HepG2 (cell line): Measurements from ENCODE around the gene ADAM10. TPM values are rescaled to one million over a fixed set of nuclear protein-coding genes. Genes with fewer than 3 reads are reported as not detected.

Experiments
- HHEX ChIP-seq: IDR thresholded peaks from 2 replicates; pipeline ENCODE4 v1.6.1; 2016; ENCODE audit warnings: control low read depth
- NFATC3 ChIP-seq: sonication (generic); formaldehyde crosslinking; IDR thresholded peaks from 2 replicates; pipeline ENCODE4 v1.5.1; 2020; ENCODE audit warnings: mild to moderate bottlenecking, missing genetic modification reagents
- ZNF317 ChIP-seq: sonication (generic); formaldehyde crosslinking; IDR thresholded peaks from 2 replicates; pipeline ENCODE4 v1.5.0; 2020; ENCODE audit warnings: mild to moderate bottlenecking, missing genetic modification reagents
- polyA plus RNA-seq, 8 experiments: library from polyadenylated mRNA; depleted of rRNA in 3 of 8; stranded (reverse) in 7 of 8; unstranded in 1 of 8; fragments of >200 nt; fragmentation: Illumina TruSeq in 4 of 8; extraction: Trizol in 4 of 8; gene quantifications; 2 replicates each; pipeline versions ENCODE4 v1.2.1 to v1.2.3, GENCODE V29; 2011 to 2016; ENCODE audit warnings: low read depth in 4 of 8, missing spikeins in 1 of 8, mixed read lengths in 1 of 8; ENCODE audit not compliant: insufficient read depth in 1 of 8
- total RNA-seq, 5 experiments: library from RNA; depleted of rRNA; stranded (reverse); fragments of >200 nt; fragmentation: Illumina TruSeq; extraction: Trizol; gene quantifications; 2 replicates each; pipeline ENCODE4 v1.2.3, GENCODE V29; 2016; ENCODE audit warnings: low read depth in 1 of 5
- TF ChIP-seq, protein P1 (sequence below): sonication (generic); formaldehyde crosslinking; IDR thresholded peaks from 2 replicates; pipeline ENCODE4 v1.4.0; 2020; ENCODE audit warnings: missing genetic modification reagents
- TF ChIP-seq, protein P2 (sequence below): sonication (generic); formaldehyde crosslinking; IDR thresholded peaks from 2 replicates; pipeline ENCODE4 v1.9.0; 2021; ENCODE audit warnings: mild to moderate bottlenecking, missing genetic modification reagents

Gene ADAM10
- total and polyA plus RNA-seq, 2 of the 13 experiments (the other 11 are each of a cell fraction or from before 2014, with no cell fraction given), result 92.7 to 125 TPM

DNA sequence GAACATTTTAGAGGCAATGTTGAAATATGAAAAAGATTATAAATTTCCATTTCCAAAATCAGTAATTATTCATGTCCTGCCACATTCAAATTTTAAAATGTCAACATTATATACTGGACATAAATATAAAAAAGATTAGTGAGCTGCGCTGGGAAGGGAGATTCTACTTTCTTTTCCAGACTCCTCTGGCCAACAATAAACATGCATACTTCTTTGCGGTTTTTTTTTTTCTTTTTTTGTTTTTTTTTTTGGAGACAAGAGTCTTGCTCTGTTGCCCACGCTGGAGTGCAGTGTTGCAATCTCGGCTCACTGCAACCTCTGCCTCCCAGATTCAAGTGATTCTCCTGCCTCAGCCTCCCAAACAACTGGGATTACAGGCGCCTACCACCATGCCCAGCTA is 105.5 kb downstream of the ADAM10 start (continued):
- TF ChIP-seq, protein P1, sequence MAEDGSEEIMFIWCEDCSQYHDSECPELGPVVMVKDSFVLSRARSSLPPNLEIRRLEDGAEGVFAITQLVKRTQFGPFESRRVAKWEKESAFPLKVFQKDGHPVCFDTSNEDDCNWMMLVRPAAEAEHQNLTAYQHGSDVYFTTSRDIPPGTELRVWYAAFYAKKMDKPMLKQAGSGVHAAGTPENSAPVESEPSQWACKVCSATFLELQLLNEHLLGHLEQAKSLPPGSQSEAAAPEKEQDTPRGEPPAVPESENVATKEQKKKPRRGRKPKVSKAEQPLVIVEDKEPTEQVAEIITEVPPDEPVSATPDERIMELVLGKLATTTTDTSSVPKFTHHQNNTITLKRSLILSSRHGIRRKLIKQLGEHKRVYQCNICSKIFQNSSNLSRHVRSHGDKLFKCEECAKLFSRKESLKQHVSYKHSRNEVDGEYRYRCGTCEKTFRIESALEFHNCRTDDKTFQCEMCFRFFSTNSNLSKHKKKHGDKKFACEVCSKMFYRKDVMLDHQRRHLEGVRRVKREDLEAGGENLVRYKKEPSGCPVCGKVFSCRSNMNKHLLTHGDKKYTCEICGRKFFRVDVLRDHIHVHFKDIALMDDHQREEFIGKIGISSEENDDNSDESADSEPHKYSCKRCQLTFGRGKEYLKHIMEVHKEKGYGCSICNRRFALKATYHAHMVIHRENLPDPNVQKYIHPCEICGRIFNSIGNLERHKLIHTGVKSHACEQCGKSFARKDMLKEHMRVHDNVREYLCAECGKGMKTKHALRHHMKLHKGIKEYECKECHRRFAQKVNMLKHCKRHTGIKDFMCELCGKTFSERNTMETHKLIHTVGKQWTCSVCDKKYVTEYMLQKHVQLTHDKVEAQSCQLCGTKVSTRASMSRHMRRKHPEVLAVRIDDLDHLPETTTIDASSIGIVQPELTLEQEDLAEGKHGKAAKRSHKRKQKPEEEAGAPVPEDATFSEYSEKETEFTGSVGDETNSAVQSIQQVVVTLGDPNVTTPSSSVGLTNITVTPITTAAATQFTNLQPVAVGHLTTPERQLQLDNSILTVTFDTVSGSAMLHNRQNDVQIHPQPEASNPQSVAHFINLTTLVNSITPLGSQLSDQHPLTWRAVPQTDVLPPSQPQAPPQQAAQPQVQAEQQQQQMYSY (CRISPR knock-in tag), result no peak
- no peak for TF ChIP-seq HHEX (CRISPR knock-in tag)
- TF ChIP-seq, protein P2, sequence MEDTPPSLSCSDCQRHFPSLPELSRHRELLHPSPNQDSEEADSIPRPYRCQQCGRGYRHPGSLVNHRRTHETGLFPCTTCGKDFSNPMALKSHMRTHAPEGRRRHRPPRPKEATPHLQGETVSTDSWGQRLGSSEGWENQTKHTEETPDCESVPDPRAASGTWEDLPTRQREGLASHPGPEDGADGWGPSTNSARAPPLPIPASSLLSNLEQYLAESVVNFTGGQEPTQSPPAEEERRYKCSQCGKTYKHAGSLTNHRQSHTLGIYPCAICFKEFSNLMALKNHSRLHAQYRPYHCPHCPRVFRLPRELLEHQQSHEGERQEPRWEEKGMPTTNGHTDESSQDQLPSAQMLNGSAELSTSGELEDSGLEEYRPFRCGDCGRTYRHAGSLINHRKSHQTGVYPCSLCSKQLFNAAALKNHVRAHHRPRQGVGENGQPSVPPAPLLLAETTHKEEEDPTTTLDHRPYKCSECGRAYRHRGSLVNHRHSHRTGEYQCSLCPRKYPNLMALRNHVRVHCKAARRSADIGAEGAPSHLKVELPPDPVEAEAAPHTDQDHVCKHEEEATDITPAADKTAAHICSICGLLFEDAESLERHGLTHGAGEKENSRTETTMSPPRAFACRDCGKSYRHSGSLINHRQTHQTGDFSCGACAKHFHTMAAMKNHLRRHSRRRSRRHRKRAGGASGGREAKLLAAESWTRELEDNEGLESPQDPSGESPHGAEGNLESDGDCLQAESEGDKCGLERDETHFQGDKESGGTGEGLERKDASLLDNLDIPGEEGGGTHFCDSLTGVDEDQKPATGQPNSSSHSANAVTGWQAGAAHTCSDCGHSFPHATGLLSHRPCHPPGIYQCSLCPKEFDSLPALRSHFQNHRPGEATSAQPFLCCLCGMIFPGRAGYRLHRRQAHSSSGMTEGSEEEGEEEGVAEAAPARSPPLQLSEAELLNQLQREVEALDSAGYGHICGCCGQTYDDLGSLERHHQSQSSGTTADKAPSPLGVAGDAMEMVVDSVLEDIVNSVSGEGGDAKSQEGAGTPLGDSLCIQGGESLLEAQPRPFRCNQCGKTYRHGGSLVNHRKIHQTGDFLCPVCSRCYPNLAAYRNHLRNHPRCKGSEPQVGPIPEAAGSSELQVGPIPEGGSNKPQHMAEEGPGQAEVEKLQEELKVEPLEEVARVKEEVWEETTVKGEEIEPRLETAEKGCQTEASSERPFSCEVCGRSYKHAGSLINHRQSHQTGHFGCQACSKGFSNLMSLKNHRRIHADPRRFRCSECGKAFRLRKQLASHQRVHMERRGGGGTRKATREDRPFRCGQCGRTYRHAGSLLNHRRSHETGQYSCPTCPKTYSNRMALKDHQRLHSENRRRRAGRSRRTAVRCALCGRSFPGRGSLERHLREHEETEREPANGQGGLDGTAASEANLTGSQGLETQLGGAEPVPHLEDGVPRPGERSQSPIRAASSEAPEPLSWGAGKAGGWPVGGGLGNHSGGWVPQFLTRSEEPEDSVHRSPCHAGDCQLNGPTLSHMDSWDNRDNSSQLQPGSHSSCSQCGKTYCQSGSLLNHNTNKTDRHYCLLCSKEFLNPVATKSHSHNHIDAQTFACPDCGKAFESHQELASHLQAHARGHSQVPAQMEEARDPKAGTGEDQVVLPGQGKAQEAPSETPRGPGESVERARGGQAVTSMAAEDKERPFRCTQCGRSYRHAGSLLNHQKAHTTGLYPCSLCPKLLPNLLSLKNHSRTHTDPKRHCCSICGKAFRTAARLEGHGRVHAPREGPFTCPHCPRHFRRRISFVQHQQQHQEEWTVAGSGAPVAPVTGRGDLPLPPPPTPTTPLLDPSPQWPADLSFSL (CRISPR knock-in tag), result no peak
- TF ChIP-seq ZNF317 (CRISPR knock-in tag), result no peak
- no peak for TF ChIP-seq NFATC3 (CRISPR knock-in tag)
